MM.1S (cell line): ENCODE results near the gene DUS3L.

ENCODE experiments used
- CTCF ChIP-seq: fragments of 300-600 bp; sonication (generic); IDR thresholded peaks from 2 replicates; pipeline ENCODE4 v1.5.1; 2016; ENCODE audit warnings: antibody characterized with exemption, low read length, mixed read lengths
- EZH2 ChIP-seq: fragments of 300-600 bp; sonication (generic); optimal IDR thresholded peaks from 2 replicates; pipeline ENCODE3; 2017; ENCODE audit warnings: low read depth, mild to moderate bottlenecking, antibody characterized with exemption, low read length, mixed read lengths
- EZH2phosphoT487 ChIP-seq: fragments of 300-600 bp; sonication (generic); IDR thresholded peaks from 2 replicates; pipeline ENCODE4 v1.6.1; 2018; ENCODE audit warnings: antibody characterized with exemption, low read length

- TF ChIP-seq CTCF: no peak
- no peak for TF ChIP-seq EZH2
- no peak for TF ChIP-seq EZH2phosphoT487
Measured at GRCh38 chr19:5818594-5818993, 27.6 kb upstream of the DUS3L start.
